Central memory CD4-positive, alpha-beta T cell (primary cell): ENCODE results near the gene C19orf12.
"Not testable (repeated sequence)": the region's sequence is repeated elsewhere in the genome, so short reads cannot be mapped to it uniquely, and the experiment has no call there.

Experiments used
- DNase-seq: peaks from one replicate; pipeline ENCODE4 v3.0.0; 2022

Gene C19orf12

GRCh38 chr19:29727906-29728305 is 12.8 kb upstream of the C19orf12 start:
- no peak for DNase-seq

- DNase-seq = no peak
Observed at GRCh38 chr19:29724746-29725145, 9.7 kb upstream of the C19orf12 start.

- DNase-seq = no peak
Observed at GRCh38 chr19:29724102-29724641, 9.1 kb upstream of the C19orf12 start.

GRCh38 chr19:29717051-29717450 is 2.0 kb upstream of the C19orf12 start:
- DNase-seq = no peak

GRCh38 chr19:29715701-29716581 is 880 bp upstream of the C19orf12 start:
- DNase-seq = peak; percentile 25

GRCh38 chr19:29714371-29714952 is 599 bp downstream of the C19orf12 start:
- DNase-seq = no peak

GRCh38 chr19:29712744-29713516 is 2.1 kb downstream of the C19orf12 start:
- DNase-seq = no peak

GRCh38 chr19:29711584-29712132 is 3.4 kb downstream of the C19orf12 start:
- no peak for DNase-seq

GRCh38 chr19:29709440-29709798 is 5.6 kb downstream of the C19orf12 start:
- DNase-seq = not testable (repeated sequence)

GRCh38 chr19:29708554-29709439 is 6.3 kb downstream of the C19orf12 start:
- no peak for DNase-seq

GRCh38 chr19:29706635-29707034 is 8.4 kb downstream of the C19orf12 start:
- DNase-seq = no peak

GRCh38 chr19:29705706-29706105 is 9.4 kb downstream of the C19orf12 start:
- DNase-seq = no peak

GRCh38 chr19:29704562-29705558 is 10.2 kb downstream of the C19orf12 start:
- DNase-seq = no peak

- DNase-seq = no peak
Observed at GRCh38 chr19:29702963-29703320, 12.1 kb downstream of the C19orf12 start.

- no peak for DNase-seq
Observed at GRCh38 chr19:29702161-29702962, 12.7 kb downstream of the C19orf12 start.

- DNase-seq = no peak
Observed at GRCh38 chr19:29700498-29700897, 14.6 kb downstream of the C19orf12 start.

- DNase-seq = no peak
Observed at GRCh38 chr19:29699861-29700260, 15.2 kb downstream of the C19orf12 start.

GRCh38 chr19:29697523-29698261 is 17.4 kb downstream of the C19orf12 start:
- DNase-seq = no peak

- DNase-seq = no peak
Observed at GRCh38 chr19:29696565-29696846, 18.6 kb downstream of the C19orf12 start.
